ENCODE results near the gene IQSEC2. TPM values are rescaled to one million over a fixed set of nuclear protein-coding genes. Genes with fewer than 3 reads are reported as not detected.

Gene IQSEC2
- total and polyA plus RNA-seq, 2 donors (not counting 1 experiment from before 2014, with no cell fraction given): 0.58 to 0.94 TPM

DNA sequence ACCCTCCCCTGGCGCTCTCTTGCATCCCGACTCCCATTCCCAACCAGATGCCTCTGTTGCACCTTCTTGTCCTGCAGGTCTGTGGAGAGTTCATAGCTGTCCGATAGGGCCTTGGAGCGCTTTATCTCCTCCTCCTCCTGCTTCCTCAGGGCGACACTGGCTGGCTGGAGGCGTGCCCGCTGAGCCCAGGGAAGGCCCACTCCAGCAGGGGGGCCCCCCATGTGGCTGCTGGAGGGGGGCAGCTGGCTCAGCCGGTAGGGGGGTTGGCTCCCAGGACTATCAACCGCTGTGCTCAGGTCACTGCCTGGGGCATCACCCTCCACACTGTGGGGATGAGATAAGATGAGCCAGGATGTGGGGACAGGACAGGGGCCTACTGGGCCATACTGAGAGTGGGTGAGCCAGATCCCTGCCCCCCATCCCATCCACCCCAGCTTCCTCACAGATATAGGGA lies 25.6 kb downstream of the IQSEC2 start:
- H4K20me1 ChIP-seq (ENCODE audit: control insufficient read depth, insufficient read depth, low read length, poor library complexity, severe bottlenecking): no peaks in the 10 kb centered on the region
- H3K4me1 Mint-ChIP-seq: no peaks in the 10 kb centered on the region
- no peak overlapping the region for H3K27ac ChIP-seq (ENCODE audit: low read length in 2 of 2)
- H3K27me3 ChIP-seq (replicated peaks in 1 of 4; ENCODE audit: control extremely low read depth in 1 of 4, control insufficient read depth in 3 of 4, insufficient read depth in 4 of 4, low read length in 3 of 4): no peaks in the 10 kb centered on the region
- no peak for TF ChIP-seq EZH2 (IDR thresholded peaks at IDR 0.05; ENCODE audit: borderline replicate concordance, insufficient read depth, low read depth, low read length, poor library complexity, severe bottlenecking)
- TF ChIP-seq, protein P1, sequence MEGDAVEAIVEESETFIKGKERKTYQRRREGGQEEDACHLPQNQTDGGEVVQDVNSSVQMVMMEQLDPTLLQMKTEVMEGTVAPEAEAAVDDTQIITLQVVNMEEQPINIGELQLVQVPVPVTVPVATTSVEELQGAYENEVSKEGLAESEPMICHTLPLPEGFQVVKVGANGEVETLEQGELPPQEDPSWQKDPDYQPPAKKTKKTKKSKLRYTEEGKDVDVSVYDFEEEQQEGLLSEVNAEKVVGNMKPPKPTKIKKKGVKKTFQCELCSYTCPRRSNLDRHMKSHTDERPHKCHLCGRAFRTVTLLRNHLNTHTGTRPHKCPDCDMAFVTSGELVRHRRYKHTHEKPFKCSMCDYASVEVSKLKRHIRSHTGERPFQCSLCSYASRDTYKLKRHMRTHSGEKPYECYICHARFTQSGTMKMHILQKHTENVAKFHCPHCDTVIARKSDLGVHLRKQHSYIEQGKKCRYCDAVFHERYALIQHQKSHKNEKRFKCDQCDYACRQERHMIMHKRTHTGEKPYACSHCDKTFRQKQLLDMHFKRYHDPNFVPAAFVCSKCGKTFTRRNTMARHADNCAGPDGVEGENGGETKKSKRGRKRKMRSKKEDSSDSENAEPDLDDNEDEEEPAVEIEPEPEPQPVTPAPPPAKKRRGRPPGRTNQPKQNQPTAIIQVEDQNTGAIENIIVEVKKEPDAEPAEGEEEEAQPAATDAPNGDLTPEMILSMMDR (IDR thresholded peaks at IDR 0.05): no peak
- H3K4me3 ChIP-seq (ENCODE audit: control extremely low read depth in 1 of 5, extremely low read depth in 1 of 5, insufficient read depth in 1 of 5, low read depth in 2 of 5, low read length in 4 of 5): no peak overlapping the region
- ATAC-seq (ENCODE audit: low read depth) (no peak), DNase-seq (no peak)
- WGBS (ENCODE audit: insufficient coverage): 92% methylated on average over 2 of the region's 9 CpGs
- H3K79me2 ChIP-seq (ENCODE audit: control insufficient read depth, insufficient read depth, low read length): no peaks in the 10 kb centered on the region
- no peak overlapping the region for H3K9ac ChIP-seq (ENCODE audit: low read length)
- peaks cover 4% of the 10 kb centered on the region for H3K27me3 Mint-ChIP-seq
- no peak overlapping the region for H3K27ac Mint-ChIP-seq
- H3K4me2 ChIP-seq (replicated peaks; ENCODE audit: low read depth, low read length, poor library complexity, severe bottlenecking): no peak overlapping the region
- no peaks in the 10 kb centered on the region for H3K4me1 ChIP-seq (ENCODE audit: control insufficient read depth in 2 of 2, insufficient read depth in 2 of 2, low read length in 2 of 2)
- H2AFZ ChIP-seq (ENCODE audit: insufficient read depth, low read depth, low read length, poor library complexity, severe bottlenecking): no peak overlapping the region
- no peaks in the 10 kb centered on the region for H3K9me3 Mint-ChIP-seq (ENCODE audit: insufficient read depth)
- intact Hi-C loops (cut with micrococcal nuclease): no loop called here
- POLR2A ChIA-PET: no interaction called here
- no peaks in the 10 kb centered on the region for H3K36me3 ChIP-seq (replicated peaks in 1 of 2; ENCODE audit: control extremely low read depth in 1 of 2, control insufficient read depth in 1 of 2, extremely low read depth in 1 of 2, insufficient read depth in 2 of 2, low read length in 1 of 2)
- no peaks in the 10 kb centered on the region for H3K9me3 ChIP-seq (ENCODE audit: control extremely low read depth in 1 of 3, control insufficient read depth in 2 of 3, insufficient read depth in 1 of 3, low read length in 2 of 3)
- CTCF ChIA-PET: no interaction called here
- H3K4me3 Mint-ChIP-seq: no peak overlapping the region

DNA sequence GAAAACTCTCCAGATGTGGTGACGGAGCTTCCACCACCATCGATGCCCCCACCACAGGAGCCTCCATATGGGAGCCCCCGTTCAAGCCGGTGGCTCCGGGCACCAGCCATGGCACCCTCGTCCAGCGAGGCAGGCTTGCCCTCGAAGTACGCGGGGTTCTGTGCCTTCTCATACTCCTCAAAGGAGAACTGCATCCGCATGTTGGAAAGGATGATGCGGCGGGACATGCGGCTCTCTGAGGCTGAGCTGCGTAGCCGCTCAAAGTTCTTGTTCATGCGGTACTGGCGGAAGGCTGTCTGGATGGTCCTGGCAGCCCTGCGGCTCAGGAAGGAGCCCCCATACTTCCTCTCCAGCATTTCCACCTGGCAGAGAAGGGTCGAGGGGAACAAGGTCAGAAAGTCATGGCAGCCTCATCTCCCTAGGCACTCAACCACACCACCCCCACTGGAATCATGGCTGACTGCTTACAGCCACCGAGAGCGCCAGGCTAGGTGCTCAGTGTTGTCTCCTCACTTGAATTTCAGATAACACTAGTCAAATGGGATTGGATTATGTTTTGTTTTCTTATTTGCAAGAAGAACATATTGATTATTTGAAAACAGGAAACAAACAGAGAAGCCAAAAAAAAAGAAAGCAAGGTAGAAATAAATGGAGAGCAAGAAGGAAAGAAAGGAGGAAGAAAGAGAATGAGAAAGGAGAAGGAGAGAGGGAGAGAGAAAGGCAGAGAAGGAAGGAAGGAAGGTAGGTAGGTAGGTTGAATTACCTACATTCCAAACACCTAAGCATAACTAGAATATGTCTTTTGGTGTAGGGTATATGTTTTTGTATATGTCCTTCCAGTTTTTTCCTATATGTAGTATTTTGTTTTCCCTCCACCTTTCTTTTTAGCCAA lies 26.6 kb downstream of the IQSEC2 start:
- Histone ChIP-seq H3K4me3 (ENCODE audit: control extremely low read depth in 1 of 5, extremely low read depth in 1 of 5, insufficient read depth in 1 of 5, low read depth in 2 of 5, low read length in 4 of 5) (no peak overlapping the region), H4K20me1 (ENCODE audit: control insufficient read depth, insufficient read depth, low read length, poor library complexity, severe bottlenecking) (no peaks in the 10 kb centered on the region), H3K27me3 (replicated peaks in 1 of 4; ENCODE audit: control extremely low read depth in 1 of 4, control insufficient read depth in 3 of 4, insufficient read depth in 4 of 4, low read length in 3 of 4) (no peaks in the 10 kb centered on the region), H2AFZ (ENCODE audit: insufficient read depth, low read depth, low read length, poor library complexity, severe bottlenecking) (no peak overlapping the region), H3K4me1 (ENCODE audit: control insufficient read depth in 2 of 2, insufficient read depth in 2 of 2, low read length in 2 of 2) (no peaks in the 10 kb centered on the region), H3K36me3 (replicated peaks in 1 of 2; ENCODE audit: control extremely low read depth in 1 of 2, control insufficient read depth in 1 of 2, extremely low read depth in 1 of 2, insufficient read depth in 2 of 2, low read length in 1 of 2) (no peaks in the 10 kb centered on the region), H3K79me2 (ENCODE audit: control insufficient read depth, insufficient read depth, low read length) (no peaks in the 10 kb centered on the region), H3K4me2 (replicated peaks; ENCODE audit: low read depth, low read length, poor library complexity, severe bottlenecking) (no peak overlapping the region), H3K9me3 (ENCODE audit: control extremely low read depth in 1 of 3, control insufficient read depth in 2 of 3, insufficient read depth in 1 of 3, low read length in 2 of 3) (no peaks in the 10 kb centered on the region), H3K9ac (ENCODE audit: low read length) (no peak overlapping the region), H3K27ac (ENCODE audit: low read length in 2 of 2) (no peak overlapping the region)
- POLR2A ChIA-PET: no interaction called here
- Mint-ChIP-seq H3K27me3 (peaks cover 4% of the 10 kb centered on the region), H3K4me1 (no peaks in the 10 kb centered on the region), H3K9me3 (ENCODE audit: insufficient read depth) (no peaks in the 10 kb centered on the region), H3K27ac (no peak overlapping the region), H3K4me3 (no peak overlapping the region)
- TF ChIP-seq, protein P1 (IDR thresholded peaks at IDR 0.05): no peak
- no peak for TF ChIP-seq EZH2 (IDR thresholded peaks at IDR 0.05; ENCODE audit: borderline replicate concordance, insufficient read depth, low read depth, low read length, poor library complexity, severe bottlenecking)
- WGBS (ENCODE audit: insufficient coverage): no CpG with 5 or more reads among the region's 22 CpGs
- intact Hi-C loops (cut with micrococcal nuclease): no loop called here
- no peak for ATAC-seq (ENCODE audit: low read depth)
- no peak for DNase-seq
- CTCF ChIA-PET: no interaction called here
